HG02678 (cell line): ENCODE measurements around the gene B3GNT8.
"Not testable (repeated sequence)": the region's sequence is repeated elsewhere in the genome, so short reads cannot be mapped to it uniquely, and the experiment has no call there.

Source experiments
- ATAC-seq: cut with Tn5 transposase; IDR thresholded peaks from one replicate; pipeline ENCODE4 v1.9.1; 2021; ENCODE audit warnings: mild to moderate bottlenecking, moderate library complexity; ENCODE audit not compliant: unreplicated experiment

B3GNT8 gene

GRCh38 chr19:41416194-41416674 lies 10.9 kb downstream of the B3GNT8 start:
- no peak for ATAC-seq

DNA sequence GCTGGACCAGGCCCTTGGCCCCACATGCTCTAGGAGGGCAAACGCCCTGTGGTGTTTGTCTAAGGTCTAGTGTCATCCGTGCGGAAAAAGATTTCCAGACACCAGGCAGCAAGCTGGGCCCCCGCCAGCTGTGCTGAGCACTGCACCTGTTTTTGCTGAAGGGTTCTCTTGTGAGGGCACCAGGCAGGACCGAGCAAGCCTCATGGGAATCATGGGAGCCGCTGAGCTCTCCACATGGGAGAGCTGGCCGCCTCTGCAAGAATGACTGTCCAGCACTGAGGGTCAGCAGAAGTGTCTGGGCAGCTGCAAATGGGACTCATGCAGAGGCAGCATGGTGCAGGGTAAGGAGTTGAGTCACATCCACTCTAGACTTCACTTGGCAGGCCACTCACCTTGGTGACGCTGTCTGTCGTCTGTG lies 12.0 kb downstream of the B3GNT8 start:
- no peak for ATAC-seq

- ATAC-seq: no peak
Observed at GRCh38 chr19:41414461-41414860, 12.7 kb downstream of the B3GNT8 start.

DNA sequence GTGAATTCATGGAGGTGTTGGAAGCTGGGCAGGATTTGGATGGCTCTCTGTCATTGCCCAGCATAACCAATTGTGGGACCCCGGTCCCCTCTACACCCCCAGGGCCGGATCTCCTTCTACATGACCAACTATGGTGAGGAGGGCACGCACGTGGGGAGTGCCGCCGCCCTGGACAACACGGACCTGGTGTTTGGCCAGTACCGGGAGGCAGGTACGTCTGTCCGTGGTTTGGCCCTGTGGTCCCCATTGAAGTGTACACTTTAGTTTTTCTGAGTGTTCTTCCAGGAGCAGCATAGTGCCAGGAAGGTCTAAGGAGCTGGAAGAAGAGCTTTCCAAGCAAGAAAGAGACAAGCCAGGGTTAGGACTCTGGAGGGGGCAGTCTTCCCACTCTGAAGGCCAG lies 13.2 kb downstream of the B3GNT8 start:
- no peak for ATAC-seq

DNA sequence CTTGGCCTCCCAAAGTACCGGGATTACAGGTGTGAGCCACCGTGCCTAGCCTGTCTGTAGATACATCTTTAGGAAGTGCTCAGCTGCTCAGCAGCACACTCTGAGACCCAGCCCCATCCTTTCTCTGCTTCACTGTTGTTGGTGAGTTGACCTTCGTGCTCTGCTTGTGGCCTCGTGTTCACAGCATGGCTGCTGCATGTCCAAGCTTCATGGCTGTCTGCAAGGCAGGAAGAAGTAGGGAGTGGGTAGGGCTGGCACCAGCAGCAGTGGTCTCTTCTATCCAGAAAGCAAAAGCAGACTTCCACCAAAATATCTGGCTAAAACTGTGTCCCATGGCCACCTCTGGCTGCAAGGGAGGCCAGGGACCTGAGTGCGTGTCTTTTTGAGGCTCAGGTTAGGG lies 14.2 kb downstream of the B3GNT8 start:
- no peak for ATAC-seq

GRCh38 chr19:41411968-41412265 lies 15.3 kb downstream of the B3GNT8 start:
- no peak for ATAC-seq

DNA sequence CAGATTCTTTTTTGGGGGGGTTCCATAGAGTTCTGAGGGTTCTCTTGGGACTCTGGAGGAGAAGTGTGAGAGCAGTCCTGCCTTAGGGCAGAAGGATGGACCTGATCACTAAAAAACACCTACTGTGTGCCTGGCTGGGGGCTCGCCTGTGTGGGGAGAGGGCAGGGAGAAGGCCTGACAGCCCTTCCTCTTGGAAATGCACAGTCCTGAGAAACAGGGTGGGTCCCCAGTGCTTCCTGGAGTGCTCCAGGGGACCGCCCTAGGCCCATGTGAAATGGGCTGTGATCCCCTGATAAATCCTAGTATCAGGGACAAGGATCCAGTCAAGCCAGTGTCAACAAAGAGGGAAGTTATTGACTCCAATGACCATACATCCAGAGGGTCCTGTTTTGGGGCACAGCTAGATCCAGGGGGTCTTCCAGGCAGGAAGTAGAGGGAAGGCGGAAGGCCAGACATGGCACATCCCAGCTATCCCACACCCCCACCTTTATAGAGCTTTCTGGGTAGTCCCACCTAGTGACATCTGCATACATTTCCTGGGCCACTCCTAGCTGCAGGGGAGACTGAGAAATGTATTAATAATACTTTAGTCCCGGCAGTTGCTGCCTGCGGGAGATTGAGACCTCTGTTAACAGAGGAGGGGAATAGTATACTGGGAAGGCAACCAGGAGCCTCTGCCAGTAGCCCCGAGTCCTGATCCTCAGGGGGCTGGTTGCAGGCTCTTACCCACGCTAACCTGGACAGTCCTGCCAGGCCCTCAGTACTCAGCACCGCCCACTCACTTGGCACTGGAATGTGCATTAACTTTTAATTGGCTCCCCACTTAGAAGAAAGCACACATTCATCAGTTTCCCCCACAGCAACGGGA lies 15.8 kb downstream of the B3GNT8 start:
- ATAC-seq: no peak

DNA sequence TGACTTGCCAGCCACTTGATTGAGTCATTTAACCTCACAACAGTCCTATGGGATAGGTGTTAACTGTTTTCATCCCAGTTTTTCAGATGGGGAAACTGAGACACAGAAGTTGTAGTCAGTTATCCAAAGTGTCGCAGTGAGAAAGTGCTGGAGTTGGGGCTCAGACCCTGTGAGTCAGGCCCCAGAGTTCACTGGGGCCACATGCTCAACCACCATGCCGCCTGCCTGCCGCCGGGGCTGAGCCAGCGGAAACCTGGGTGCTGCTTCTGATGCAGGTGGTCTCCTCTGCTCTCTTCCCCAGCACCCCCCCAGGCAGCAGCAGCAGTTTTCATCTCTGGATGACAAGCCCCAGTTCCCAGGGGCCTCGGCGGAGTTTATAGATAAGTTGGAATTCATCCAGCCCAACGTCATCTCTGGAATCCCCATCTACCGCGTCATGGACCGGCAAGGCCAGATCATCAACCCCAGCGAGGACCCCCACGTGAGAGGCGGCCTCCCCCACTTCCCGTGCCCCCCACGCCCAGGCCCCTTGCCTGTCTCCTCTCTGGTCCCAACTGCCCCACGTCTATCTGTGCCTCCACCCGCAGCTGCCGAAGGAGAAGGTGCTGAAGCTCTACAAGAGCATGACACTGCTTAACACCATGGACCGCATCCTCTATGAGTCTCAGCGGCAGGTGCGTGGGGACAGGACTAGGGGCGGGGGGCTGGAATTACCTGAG lies 16.7 kb downstream of the B3GNT8 start:
- ATAC-seq: no peak

GRCh38 chr19:41409288-41409687 lies 17.9 kb downstream of the B3GNT8 start:
- no peak for ATAC-seq

DNA sequence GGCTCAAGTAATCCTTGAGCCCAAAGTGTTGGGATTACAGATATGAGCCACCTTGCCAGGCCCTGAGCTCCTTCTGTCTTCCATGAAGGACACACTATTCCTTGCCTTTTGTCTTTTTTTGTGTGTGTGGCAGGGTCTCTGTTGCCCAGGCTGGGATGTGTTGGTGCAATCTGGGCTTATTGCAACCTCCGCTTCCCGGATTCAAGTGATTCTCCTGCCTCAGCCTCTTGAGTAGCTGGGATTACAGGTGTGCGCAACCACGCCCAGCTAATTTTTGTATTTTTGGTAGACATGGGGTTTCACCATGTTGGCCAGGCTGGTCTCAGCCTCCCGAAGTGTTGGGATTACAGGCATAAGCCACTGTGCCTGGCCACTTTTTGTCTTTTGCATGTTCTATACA lies 18.3 kb downstream of the B3GNT8 start:
- not testable (repeated sequence) for ATAC-seq

- no peak for ATAC-seq
Observed at GRCh38 chr19:41408256-41408655, 18.9 kb downstream of the B3GNT8 start.

DNA sequence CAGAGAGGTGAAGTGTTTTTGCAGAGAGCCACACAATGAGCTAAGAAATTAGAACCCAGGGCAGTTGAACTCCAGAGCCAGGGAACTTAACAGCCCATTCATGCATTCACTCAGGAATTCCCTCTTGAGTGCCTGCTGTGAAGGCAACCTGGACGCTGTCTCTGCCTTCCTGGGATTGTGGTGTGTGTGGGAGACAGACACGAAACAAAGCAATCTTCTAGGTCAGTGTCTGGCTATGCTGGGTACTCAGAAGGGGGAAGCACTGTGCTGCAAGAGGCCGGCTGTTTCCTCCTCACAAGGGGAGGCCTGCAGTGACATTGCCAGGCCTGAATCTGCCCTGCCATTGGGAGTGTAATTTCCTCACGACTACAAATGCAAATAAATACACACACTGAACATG lies 19.9 kb downstream of the B3GNT8 start:
- no peak for ATAC-seq

GRCh38 chr19:41405776-41406175 lies 21.4 kb downstream of the B3GNT8 start:
- no peak for ATAC-seq

DNA sequence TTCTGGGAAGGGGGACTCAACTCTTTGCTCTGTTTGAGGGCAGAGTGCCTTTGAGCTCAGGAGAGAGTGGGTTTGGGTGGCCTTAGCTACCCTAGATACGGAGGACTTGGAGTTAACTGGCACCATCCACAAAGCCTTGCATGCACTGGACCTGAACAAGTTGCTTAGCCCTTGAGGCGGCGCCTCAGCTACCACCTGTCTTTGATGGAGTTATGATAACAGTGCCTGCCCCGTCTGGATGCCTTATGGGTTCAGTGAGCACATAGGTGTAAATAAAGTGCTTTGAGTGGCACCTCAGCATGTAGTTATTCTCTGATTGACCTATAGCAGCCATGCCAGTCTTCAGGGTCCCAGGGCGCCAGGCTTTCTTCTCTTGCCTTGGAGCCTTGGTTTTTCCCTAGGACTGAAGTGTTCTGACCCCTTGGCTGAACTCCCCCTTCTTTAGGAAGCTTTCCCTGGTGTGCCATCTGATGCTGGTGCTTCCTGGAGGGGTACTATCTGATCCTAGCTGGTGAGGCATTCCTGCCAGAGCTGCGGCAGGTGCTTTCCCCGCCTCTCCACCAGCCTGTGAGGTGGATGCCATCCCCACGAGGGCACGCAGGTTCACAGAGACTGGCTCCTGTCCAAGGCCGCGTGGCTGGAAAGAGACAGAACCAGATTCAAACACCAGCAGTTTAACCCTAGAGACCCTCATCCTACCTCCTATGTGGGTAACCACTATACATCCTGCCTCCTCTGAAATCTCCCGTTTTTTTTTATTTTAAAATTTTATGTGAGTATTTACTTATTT lies 23.8 kb downstream of the B3GNT8 start:
- ATAC-seq: no peak

GRCh38 chr19:41402010-41402409 lies 25.2 kb downstream of the B3GNT8 start:
- ATAC-seq: no peak

DNA sequence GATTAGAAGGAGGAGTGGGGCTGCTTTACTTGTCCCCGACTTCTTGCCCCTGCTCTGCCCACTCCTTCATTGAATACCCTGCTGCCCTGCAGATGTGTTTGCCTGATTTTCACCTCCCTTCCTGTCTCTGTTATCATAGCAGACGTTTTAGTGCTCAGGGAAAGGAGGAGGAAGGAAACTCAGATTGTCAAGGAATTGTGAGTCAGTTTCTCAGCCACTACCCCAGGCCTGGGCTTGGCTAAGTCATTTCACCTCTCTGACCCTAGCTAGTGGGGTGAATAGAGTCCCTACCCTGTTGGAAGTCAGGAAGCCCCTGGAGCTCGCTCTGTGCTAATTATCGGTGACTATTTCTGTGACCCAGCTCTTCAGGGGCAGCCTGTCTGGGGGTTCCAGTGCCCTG lies 25.7 kb downstream of the B3GNT8 start:
- ATAC-seq: no peak

GRCh38 chr19:41399525-41399924 lies 27.6 kb downstream of the B3GNT8 start:
- ATAC-seq: no peak

DNA sequence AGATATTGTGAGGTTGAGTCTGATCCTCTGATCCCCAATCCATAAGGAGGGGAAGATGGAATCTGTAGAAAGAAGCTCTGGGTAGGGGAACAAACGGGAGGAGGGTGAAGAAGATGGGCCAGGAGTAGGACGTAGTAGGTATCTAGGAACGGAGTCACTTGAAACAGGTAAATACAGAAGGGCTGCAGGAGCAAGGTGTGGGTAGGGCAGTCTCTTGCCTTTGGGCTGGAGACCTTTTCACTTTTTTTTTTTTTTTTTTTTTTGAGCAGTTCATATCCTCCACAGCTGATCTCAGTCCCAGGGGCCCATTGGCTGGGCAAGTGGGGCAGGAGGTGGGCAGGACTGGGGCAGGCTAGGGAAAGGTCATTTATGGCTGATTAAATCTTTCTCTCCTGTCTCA lies 28.1 kb downstream of the B3GNT8 start:
- ATAC-seq: no peak

- ATAC-seq: no peak
Observed at GRCh38 chr19:41398598-41398997, 28.6 kb downstream of the B3GNT8 start.

- no peak for ATAC-seq
Observed at GRCh38 chr19:41398050-41398418, 29.1 kb downstream of the B3GNT8 start.
